IMR-90 (cell line): ENCODE results near the gene FAM168A. TPM values are rescaled to one million over a fixed set of nuclear protein-coding genes. Genes with fewer than 3 reads are reported as not detected.
A peak's percentile ranks its signal among the peaks of the same experiment; 100 is the strongest.

Experiments
- ATAC-seq: fragments of 200-7000 bp; cut with Tn5 transposase; 2 replicates; pipeline ENCODE4 v1.9.1; 2020; ENCODE audit warnings: low read depth, mild to moderate bottlenecking, moderate library complexity
- BruUV-seq: library from RNA; stranded (reverse); fragments of 400-500 nt; replicated peaks from 2 replicates; lab custom pipeline; 2021; lab: Mats Ljungman, UMichigan
- CTCF ChIA-PET: fragments of 300-600 bp; formaldehyde crosslinking; extraction: SDS; loops from one replicate; lab custom pipeline; 2021; ENCODE audit warnings: antibody characterized with exemption; lab: Yijun Ruan, JAX
- POLR2A ChIA-PET: fragments of 300-600 bp; sonication (Branson Sonifier 250); formaldehyde crosslinking; loops from one replicate; lab custom pipeline; 2022; ENCODE audit warnings: antibody characterized with exemption; ENCODE audit not compliant: unreplicated experiment; lab: Charles Lee
- DNase-seq: peaks from one replicate; pipeline ENCODE4 v3.0.0; 2013
- H2AFZ ChIP-seq: replicated peaks from 2 replicates; pipeline ENCODE3; 2013; ENCODE audit warnings: low read length, mild to moderate bottlenecking; ENCODE audit not compliant: poor library complexity
- H2AK5ac ChIP-seq: 2 replicates; pipeline ENCODE4 v1.6.1; 2013; ENCODE audit warnings: low read depth, low read length, inconsistent platforms
- H2AK9ac ChIP-seq: replicated peaks from 2 replicates; pipeline ENCODE3; 2013; ENCODE audit warnings: mild to moderate bottlenecking, low read depth, low read length, moderate library complexity; ENCODE audit not compliant: poor library complexity
- H2BK120ac ChIP-seq: 2 replicates; pipeline ENCODE4 v1.6.1; 2013; ENCODE audit warnings: low read depth, low read length, inconsistent platforms
- H2BK15ac ChIP-seq: 3 replicates; pipeline ENCODE4 v1.6.1; 2013; ENCODE audit warnings: low read depth, low read length, inconsistent platforms
- H2BK20ac ChIP-seq: 2 replicates; pipeline ENCODE4 v1.6.1; 2013; ENCODE audit warnings: low read depth, mild to moderate bottlenecking, inconsistent platforms, low read length, moderate library complexity
- H2BK5ac ChIP-seq: 2 replicates; pipeline ENCODE4 v1.6.1; 2013; ENCODE audit warnings: mild to moderate bottlenecking, low read depth, low read length, inconsistent platforms; ENCODE audit not compliant: poor library complexity, severe bottlenecking
- H3K14ac ChIP-seq: replicated peaks from 2 replicates; pipeline ENCODE4 v1.6.1; 2013; ENCODE audit warnings: low read depth, low read length, inconsistent platforms
- H3K18ac ChIP-seq: 2 replicates; pipeline ENCODE4 v1.6.1; 2013; ENCODE audit warnings: low read depth, low read length, control low read depth
- H3K23ac ChIP-seq: 2 replicates; pipeline ENCODE4 v1.6.1; 2013; ENCODE audit warnings: low read depth, low read length, inconsistent platforms
- H3K27ac ChIP-seq: 2 replicates; pipeline ENCODE4 v1.5.1; 2013; ENCODE audit warnings: mild to moderate bottlenecking, control low read depth, low read length; ENCODE audit not compliant: insufficient read depth
- H3K27me3 ChIP-seq: 2 replicates; pipeline ENCODE4 v1.6.1; 2013; ENCODE audit warnings: low read length; ENCODE audit not compliant: control insufficient read depth, insufficient read depth
- H3K36me3 ChIP-seq: 2 replicates; pipeline ENCODE4 v1.6.1; 2013; ENCODE audit warnings: low read length, mixed read lengths; ENCODE audit not compliant: control insufficient read depth, insufficient read depth
- H3K4ac ChIP-seq: 2 replicates; pipeline ENCODE4 v1.6.1; 2013; ENCODE audit warnings: low read depth, low read length, inconsistent platforms
- H3K4me1 ChIP-seq: 2 replicates; pipeline ENCODE4 v1.6.1; 2013; ENCODE audit warnings: low read length, mixed read lengths; ENCODE audit not compliant: control insufficient read depth, insufficient read depth
- H3K4me2 ChIP-seq: 2 replicates; pipeline ENCODE4 v1.6.1; 2013; ENCODE audit warnings: low read depth, mild to moderate bottlenecking, control low read depth, low read length, moderate library complexity
- H3K4me3 ChIP-seq: 2 replicates; pipeline ENCODE4 v1.5.1; 2013; ENCODE audit warnings: low read depth, mild to moderate bottlenecking, control low read depth, low read length, moderate library complexity; ENCODE audit not compliant: insufficient read depth
- H3K56ac ChIP-seq: 2 replicates; pipeline ENCODE4 v1.6.1; 2013; ENCODE audit warnings: low read length, inconsistent platforms; ENCODE audit not compliant: insufficient read depth; ENCODE audit errors: extremely low read depth
- H3K79me1 ChIP-seq, 2 experiments: 2 replicates each; pipeline ENCODE4 v1.6.1; 2013; ENCODE audit warnings: low read length in 2 of 2, inconsistent platforms in 1 of 2, low read depth in 1 of 2
- H3K9ac ChIP-seq: 2 replicates; pipeline ENCODE4 v1.6.1; 2013; ENCODE audit warnings: low read depth, low read length, control low read depth
- H3K9me1 ChIP-seq: 2 replicates; pipeline ENCODE4 v1.6.1; 2013; ENCODE audit warnings: low read length, inconsistent platforms; ENCODE audit not compliant: insufficient read depth
- H3K9me3 ChIP-seq: 2 replicates; pipeline ENCODE4 v1.6.1; 2013; ENCODE audit warnings: low read length; ENCODE audit not compliant: control insufficient read depth, insufficient read depth
- H4K20me1 ChIP-seq: 2 replicates; pipeline ENCODE4 v1.6.1; 2013; ENCODE audit warnings: low read length, inconsistent platforms; ENCODE audit not compliant: insufficient read depth
- H4K5ac ChIP-seq: 2 replicates; pipeline ENCODE4 v1.6.1; 2013; ENCODE audit warnings: mild to moderate bottlenecking, low read depth, low read length, control low read depth
- H4K8ac ChIP-seq, 2 experiments: 2 replicates each; pipeline ENCODE4 v1.6.1; 2013; ENCODE audit warnings: low read depth in 2 of 2, low read length in 2 of 2, control low read depth in 1 of 2, inconsistent platforms in 1 of 2
- H4K91ac ChIP-seq: 2 replicates; pipeline ENCODE4 v1.6.1; 2013; ENCODE audit warnings: low read depth, low read length, inconsistent platforms; ENCODE audit not compliant: insufficient read depth
- BHLHE40 ChIP-seq: fragments of 150-350 bp; IDR thresholded peaks from 2 replicates; pipeline ENCODE4 v1.6.1; 2016; ENCODE audit warnings: mild to moderate bottlenecking, low read depth, low read length
- CEBPB ChIP-seq: IDR thresholded peaks from 2 replicates; pipeline ENCODE4 v1.6.1; 2012; ENCODE audit warnings: low read depth, low read length, improper control_type of control experiment
- CHD1 ChIP-seq: IDR thresholded peaks from 2 replicates; pipeline ENCODE4 v1.6.1; 2012; ENCODE audit warnings: low read depth, low read length, improper control_type of control experiment
- FOS ChIP-seq: fragments of 150-350 bp; IDR thresholded peaks from 2 replicates; pipeline ENCODE4 v1.6.1; 2016; ENCODE audit warnings: low read depth, low read length
- MAFK ChIP-seq: IDR thresholded peaks from 2 replicates; pipeline ENCODE4 v1.6.1; 2012; ENCODE audit warnings: low read depth, low read length, improper control_type of control experiment
- MAZ ChIP-seq: IDR thresholded peaks from 2 replicates; pipeline ENCODE4 v1.6.1; 2012; ENCODE audit warnings: low read depth, mild to moderate bottlenecking, low read length, improper control_type of control experiment, moderate library complexity, borderline replicate concordance
- MXI1 ChIP-seq: IDR thresholded peaks from 2 replicates; pipeline ENCODE4 v1.6.1; 2012; ENCODE audit warnings: low read depth, mild to moderate bottlenecking, low read length, moderate library complexity, borderline replicate concordance
- NFE2L2 ChIP-seq: fragments of 150-350 bp; IDR thresholded peaks from 2 replicates; pipeline ENCODE4 v1.6.1; 2016; ENCODE audit warnings: low read depth, mild to moderate bottlenecking, low read length
- POLR2A ChIP-seq: IDR thresholded peaks from 2 replicates; pipeline ENCODE4 v1.6.1; 2012; ENCODE audit warnings: mild to moderate bottlenecking, low read depth, low read length
- RAD21 ChIP-seq: IDR thresholded peaks from 2 replicates; pipeline ENCODE4 v1.6.1; 2012; ENCODE audit warnings: low read length, improper control_type of control experiment
- RCOR1 ChIP-seq: IDR thresholded peaks from 2 replicates; pipeline ENCODE4 v1.6.1; 2012; ENCODE audit warnings: mild to moderate bottlenecking, low read length, improper control_type of control experiment; ENCODE audit not compliant: insufficient replicate concordance
- RFX5 ChIP-seq: IDR thresholded peaks from 2 replicates; pipeline ENCODE4 v1.8.0; 2012; ENCODE audit warnings: low read depth, mild to moderate bottlenecking, low read length, moderate library complexity
- SMC3 ChIP-seq: fragments of 150-350 bp; IDR thresholded peaks from 2 replicates; pipeline ENCODE4 v1.6.1; 2016; ENCODE audit warnings: low read depth, mild to moderate bottlenecking, antibody characterized with exemption, low read length, moderate library complexity
- WGBS, 2 experiments: methylation state at CpG; one replicate each; pipeline versions ENCODE4 v1.1.5 to v1.1.7; 2013; ENCODE audit warnings: missing lambda C conversion rate in 2 of 2; ENCODE audit not compliant: insufficient read length in 1 of 2; ENCODE audit errors: extremely low coverage in 2 of 2; 5-methylcytosine and 5-hydroxymethylcytosine counted together
- dilution Hi-C: fragments of 300-500 bp; cut with HindIII; formaldehyde crosslinking; loops from one replicate; pipeline ENCODE4 v1.14.3; 2018; ENCODE audit warnings: low sequenced_read_pairs; ENCODE audit not compliant: unreplicated experiment
- in situ Hi-C: fragments of 300-500 bp; cut with MboI; formaldehyde crosslinking; loops from 3 replicates; pipeline ENCODE4 v1.14.3; 2019; ENCODE audit warnings: low sequenced_read_pairs, inconsistent platforms, mixed read lengths
- intact Hi-C: fragments of 100-400 bp; cut with micrococcal nuclease; formaldehyde crosslinking; loops from 2 replicates; pipeline ENCODE4 v1.10.0; 2022
- polyA plus RNA-seq, 3 experiments: library from polyadenylated mRNA; depleted of rRNA; stranded (reverse); fragments of >200 nt; gene quantifications; 2 replicates each; pipeline ENCODE4 v1.2.3, GENCODE V29; 2012; ENCODE audit warnings: low replicate concordance in 1 of 3
- total RNA-seq: library from RNA; depleted of rRNA; stranded (reverse); fragments of >200 nt; gene quantifications from 2 replicates; pipeline ENCODE4 v1.2.3, GENCODE V29; 2012
- TF ChIP-seq, protein P1 (sequence below): conservative IDR thresholded peaks from 2 replicates; pipeline ENCODE4 v1.5.1; 2012; ENCODE audit warnings: mild to moderate bottlenecking, low read depth, low read length, improper control_type of control experiment
- TF ChIP-seq, protein P2 (sequence below): fragments of 150-350 bp; IDR thresholded peaks from 2 replicates; pipeline ENCODE4 v1.6.1; 2017; ENCODE audit warnings: mild to moderate bottlenecking, antibody characterized with exemption, low read length, low read depth
- TF ChIP-seq, protein P3 (sequence below): fragments of 150-350 bp; IDR thresholded peaks from 2 replicates; pipeline ENCODE4 v1.6.1; 2016; ENCODE audit warnings: low read depth, mild to moderate bottlenecking, low read length, moderate library complexity, borderline replicate concordance

The FAM168A gene
- total and polyA plus RNA-seq, 2 of the 4 experiments (the other 2 are of a cell fraction): 13.1 to 22.8 TPM

DNA sequence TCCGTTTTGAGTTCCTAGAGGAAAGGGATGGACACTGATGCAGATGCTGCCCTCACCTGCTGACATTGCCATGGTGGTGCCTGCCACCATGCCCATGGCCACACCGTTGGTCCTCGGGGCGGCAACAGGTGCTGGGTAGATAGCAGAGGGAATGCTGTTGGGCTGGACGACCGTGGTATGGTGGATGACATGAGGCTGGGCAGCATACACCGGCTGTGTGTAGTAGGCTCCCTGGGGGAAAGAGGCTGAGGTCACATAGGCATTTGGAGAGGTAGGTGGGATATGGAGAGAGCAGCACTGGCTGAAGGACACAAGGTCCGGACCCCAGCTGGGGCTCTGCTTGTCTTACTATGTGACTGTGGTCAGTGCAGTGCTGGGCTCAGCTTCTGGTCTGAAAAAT is 188.5 kb downstream of the FAM168A start:
- Histone ChIP-seq H3K36me3 (peaks cover 24% of the 10 kb centered on the region), H2BK5ac (no peak overlapping the region), H2BK120ac (no peak overlapping the region), H2BK20ac (no peak overlapping the region; the same call in 1 of the 2 replicates), H4K8ac (no peak overlapping the region), H3K9ac (no peak overlapping the region), H3K27ac (no peak overlapping the region), H3K4ac (no peak overlapping the region), H3K9me3 (no peaks in the 10 kb centered on the region), H3K23ac (no peak overlapping the region), H3K4me2 (no peak overlapping the region), H4K5ac (no peak overlapping the region), H3K4me1 (peaks cover 8% of the 10 kb centered on the region), H4K20me1 (no peaks in the 10 kb centered on the region; the same call in 1 of the 2 replicates), H2AK9ac (peak overlapping the region; percentile 68), H2AK5ac (no peak overlapping the region; the same call in 1 of the 2 replicates), H2BK15ac (no peak overlapping the region), H3K79me1 (peaks cover 3 to 9% of the 10 kb centered on the region in 2 experiments; a peak in 3 of 4 replicates), H2AFZ (peak overlapping the region; percentile 35), H4K91ac (no peak overlapping the region), H3K27me3 (no peaks in the 10 kb centered on the region), H3K18ac (no peak overlapping the region), H3K14ac (no peak overlapping the region), H3K4me3 (no peak overlapping the region), H3K9me1 (peaks cover 17% of the 10 kb centered on the region), H3K56ac (no peak overlapping the region)
- DNase-seq (no peak), ATAC-seq (no peak)
- WGBS, 2 experiments: 94% methylated on average over 7 of the region's 8 CpGs; no CpG with 5 or more reads in 1 of the 2 experiments
- in situ Hi-C loops: no loop called here
- POLR2A ChIA-PET: no interaction called here
- intact Hi-C loops: no loop called here
- BruUV-seq: no TSS peak
- dilution Hi-C loops: no loop called here
- CTCF ChIA-PET: no interaction called here
- TF ChIP-seq, protein P1, sequence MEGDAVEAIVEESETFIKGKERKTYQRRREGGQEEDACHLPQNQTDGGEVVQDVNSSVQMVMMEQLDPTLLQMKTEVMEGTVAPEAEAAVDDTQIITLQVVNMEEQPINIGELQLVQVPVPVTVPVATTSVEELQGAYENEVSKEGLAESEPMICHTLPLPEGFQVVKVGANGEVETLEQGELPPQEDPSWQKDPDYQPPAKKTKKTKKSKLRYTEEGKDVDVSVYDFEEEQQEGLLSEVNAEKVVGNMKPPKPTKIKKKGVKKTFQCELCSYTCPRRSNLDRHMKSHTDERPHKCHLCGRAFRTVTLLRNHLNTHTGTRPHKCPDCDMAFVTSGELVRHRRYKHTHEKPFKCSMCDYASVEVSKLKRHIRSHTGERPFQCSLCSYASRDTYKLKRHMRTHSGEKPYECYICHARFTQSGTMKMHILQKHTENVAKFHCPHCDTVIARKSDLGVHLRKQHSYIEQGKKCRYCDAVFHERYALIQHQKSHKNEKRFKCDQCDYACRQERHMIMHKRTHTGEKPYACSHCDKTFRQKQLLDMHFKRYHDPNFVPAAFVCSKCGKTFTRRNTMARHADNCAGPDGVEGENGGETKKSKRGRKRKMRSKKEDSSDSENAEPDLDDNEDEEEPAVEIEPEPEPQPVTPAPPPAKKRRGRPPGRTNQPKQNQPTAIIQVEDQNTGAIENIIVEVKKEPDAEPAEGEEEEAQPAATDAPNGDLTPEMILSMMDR: no peak
- TF ChIP-seq, protein P2, sequence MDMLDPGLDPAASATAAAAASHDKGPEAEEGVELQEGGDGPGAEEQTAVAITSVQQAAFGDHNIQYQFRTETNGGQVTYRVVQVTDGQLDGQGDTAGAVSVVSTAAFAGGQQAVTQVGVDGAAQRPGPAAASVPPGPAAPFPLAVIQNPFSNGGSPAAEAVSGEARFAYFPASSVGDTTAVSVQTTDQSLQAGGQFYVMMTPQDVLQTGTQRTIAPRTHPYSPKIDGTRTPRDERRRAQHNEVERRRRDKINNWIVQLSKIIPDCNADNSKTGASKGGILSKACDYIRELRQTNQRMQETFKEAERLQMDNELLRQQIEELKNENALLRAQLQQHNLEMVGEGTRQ: no peak
- TF ChIP-seq RCOR1 (no peak), FOS (no peak), SMC3 (no peak), BHLHE40 (no peak), MXI1 (no peak), NFE2L2 (no peak), MAZ (no peak), RAD21 (no peak), POLR2A (no peak), MAFK (no peak), CEBPB (no peak), RFX5 (no peak), CHD1 (no peak)
- TF ChIP-seq, protein P3, sequence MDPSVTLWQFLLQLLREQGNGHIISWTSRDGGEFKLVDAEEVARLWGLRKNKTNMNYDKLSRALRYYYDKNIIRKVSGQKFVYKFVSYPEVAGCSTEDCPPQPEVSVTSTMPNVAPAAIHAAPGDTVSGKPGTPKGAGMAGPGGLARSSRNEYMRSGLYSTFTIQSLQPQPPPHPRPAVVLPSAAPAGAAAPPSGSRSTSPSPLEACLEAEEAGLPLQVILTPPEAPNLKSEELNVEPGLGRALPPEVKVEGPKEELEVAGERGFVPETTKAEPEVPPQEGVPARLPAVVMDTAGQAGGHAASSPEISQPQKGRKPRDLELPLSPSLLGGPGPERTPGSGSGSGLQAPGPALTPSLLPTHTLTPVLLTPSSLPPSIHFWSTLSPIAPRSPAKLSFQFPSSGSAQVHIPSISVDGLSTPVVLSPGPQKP: no peak
